Dendritic cell treated with granulocyte-macrophage colony-stimulating factor and Interleukin-4, amounts not matched to agents 40 ng/mL and 50 ng/mL, for 4 days (primary cell): ENCODE measurements around the gene RBPMS2.
"Not testable (repeated sequence)": the region's sequence is repeated elsewhere in the genome, so short reads cannot be mapped to it uniquely, and the experiment has no call there.

ENCODE experiments used
- H3K27ac Mint-ChIP-seq: one replicate; pipeline ENCODE4 v1.8.0; 2022; ENCODE audit warnings: mild to moderate bottlenecking, mixed read lengths
- H3K27me3 Mint-ChIP-seq: one replicate; pipeline ENCODE4 v1.8.0; 2022; ENCODE audit warnings: mild to moderate bottlenecking, mixed read lengths
- H3K36me3 Mint-ChIP-seq: one replicate; pipeline ENCODE4 v1.8.0; 2022; ENCODE audit warnings: low read depth, mixed read lengths
- H3K4me1 Mint-ChIP-seq: one replicate; pipeline ENCODE4 v1.8.0; 2022; ENCODE audit warnings: low read depth, mixed read lengths
- H3K4me3 Mint-ChIP-seq: one replicate; pipeline ENCODE4 v1.8.0; 2022; ENCODE audit warnings: mild to moderate bottlenecking, moderate library complexity, mixed read lengths
- H3K9me3 Mint-ChIP-seq: one replicate; pipeline ENCODE4 v1.8.0; 2022; ENCODE audit warnings: mixed read lengths
- intact Hi-C: fragments of 100-400 bp; cut with micrococcal nuclease; formaldehyde crosslinking; loops from one replicate; pipeline ENCODE4 v1.15.0; 2022

Gene RBPMS2

DNA sequence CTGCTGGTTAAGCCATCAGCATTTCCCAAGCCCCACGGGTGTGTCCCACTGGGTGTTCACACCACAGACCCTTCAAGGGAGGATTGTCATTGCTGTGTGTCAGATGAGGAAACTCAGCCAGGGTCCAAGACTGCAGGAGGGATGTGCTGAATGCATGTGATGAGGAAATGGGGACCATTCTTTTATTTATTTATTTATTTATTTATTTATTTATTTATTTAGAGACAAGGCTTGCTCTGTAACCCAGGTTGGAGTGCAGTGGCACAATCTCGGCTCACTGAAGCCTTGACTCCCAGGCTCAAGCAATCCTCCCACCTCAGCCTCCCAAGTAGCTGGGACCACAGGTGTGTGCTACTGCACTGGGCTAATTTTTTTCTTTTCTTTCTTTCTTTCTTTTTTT lies 29.2 kb upstream of the RBPMS2 start:
- H3K4me3 Mint-ChIP-seq: no peak overlapping the region
- intact Hi-C loops: no loop called here
- H3K9me3 Mint-ChIP-seq: no peaks in the 10 kb centered on the region
- no peak overlapping the region for H3K27ac Mint-ChIP-seq
- H3K36me3 Mint-ChIP-seq: no peaks in the 10 kb centered on the region
- H3K4me1 Mint-ChIP-seq: no peaks in the 10 kb centered on the region
- H3K27me3 Mint-ChIP-seq: peaks cover 23% of the 10 kb centered on the region

DNA sequence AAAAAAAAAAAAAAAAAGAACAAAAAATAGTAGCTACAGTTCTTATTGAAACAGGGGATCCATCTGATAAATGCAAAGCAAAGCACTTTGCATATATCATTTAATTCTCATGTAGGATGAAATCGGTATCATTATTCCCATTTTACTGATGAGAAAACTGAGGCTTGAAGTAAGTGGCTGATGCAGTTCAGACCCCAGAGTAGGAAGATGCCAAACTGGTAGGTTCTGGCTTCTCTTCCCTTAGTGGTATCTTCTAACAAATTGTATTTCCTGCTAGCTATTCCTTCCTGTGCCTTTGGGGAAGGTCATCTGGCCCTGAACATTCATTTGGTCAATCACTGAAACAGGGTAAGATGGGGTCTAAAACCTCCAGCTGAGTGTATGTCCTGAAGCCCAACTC lies 28.1 kb upstream of the RBPMS2 start:
- no peaks in the 10 kb centered on the region for H3K36me3 Mint-ChIP-seq
- no peak overlapping the region for H3K4me3 Mint-ChIP-seq
- peaks cover 15% of the 10 kb centered on the region for H3K27me3 Mint-ChIP-seq
- intact Hi-C loops: no loop called here
- H3K9me3 Mint-ChIP-seq: no peaks in the 10 kb centered on the region
- H3K27ac Mint-ChIP-seq: no peak overlapping the region
- H3K4me1 Mint-ChIP-seq: no peaks in the 10 kb centered on the region

DNA sequence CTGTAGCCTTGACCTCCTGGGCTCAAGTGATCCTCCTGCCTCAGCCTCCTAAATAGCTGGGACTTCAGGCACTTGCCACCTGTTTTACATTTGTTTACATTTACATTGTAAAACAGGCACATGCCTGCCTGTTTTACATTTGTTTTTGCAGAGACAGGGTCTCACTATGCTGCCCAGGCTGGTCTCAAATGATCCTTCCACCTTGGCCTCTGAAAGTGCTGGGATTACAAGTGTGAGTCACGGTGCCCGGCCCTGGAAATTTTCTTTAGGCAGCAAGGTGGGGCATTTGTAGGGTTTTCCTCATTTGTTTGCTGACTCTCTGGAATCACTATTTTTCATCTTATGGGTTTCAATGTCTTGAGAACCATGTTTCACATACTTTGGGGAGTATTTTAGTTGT lies 25.1 kb upstream of the RBPMS2 start:
- Mint-ChIP-seq H3K27me3 (peaks cover 8% of the 10 kb centered on the region), H3K4me3 (no peak overlapping the region), H3K27ac (no peak overlapping the region), H3K36me3 (no peaks in the 10 kb centered on the region), H3K4me1 (no peaks in the 10 kb centered on the region), H3K9me3 (no peaks in the 10 kb centered on the region)
- intact Hi-C loops: no loop called here

DNA sequence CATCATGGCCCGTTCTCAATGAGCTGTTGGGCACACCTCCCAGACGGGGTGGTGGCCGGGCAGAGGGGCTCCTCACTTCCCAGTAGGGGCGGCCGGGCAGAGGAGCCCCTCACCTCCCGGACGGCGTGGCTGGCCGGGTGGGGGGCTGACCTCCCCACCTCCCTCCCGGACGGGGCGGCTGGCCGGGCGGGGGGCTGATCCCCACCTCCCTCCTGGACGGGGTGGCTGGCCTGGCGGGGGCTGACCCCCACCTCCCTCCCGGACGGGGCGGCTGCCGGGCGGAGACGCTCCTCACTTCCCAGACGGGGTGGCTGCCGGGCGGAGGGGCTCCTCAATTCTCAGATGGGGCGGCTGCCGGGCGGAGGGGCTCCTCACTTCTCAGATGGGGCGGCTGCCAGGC lies 23.5 kb upstream of the RBPMS2 start:
- H3K27me3 Mint-ChIP-seq, H3K4me1 Mint-ChIP-seq, H3K36me3 Mint-ChIP-seq, H3K4me3 Mint-ChIP-seq, H3K9me3 Mint-ChIP-seq, intact Hi-C loops, H3K27ac Mint-ChIP-seq: not testable (repeated sequence)

DNA sequence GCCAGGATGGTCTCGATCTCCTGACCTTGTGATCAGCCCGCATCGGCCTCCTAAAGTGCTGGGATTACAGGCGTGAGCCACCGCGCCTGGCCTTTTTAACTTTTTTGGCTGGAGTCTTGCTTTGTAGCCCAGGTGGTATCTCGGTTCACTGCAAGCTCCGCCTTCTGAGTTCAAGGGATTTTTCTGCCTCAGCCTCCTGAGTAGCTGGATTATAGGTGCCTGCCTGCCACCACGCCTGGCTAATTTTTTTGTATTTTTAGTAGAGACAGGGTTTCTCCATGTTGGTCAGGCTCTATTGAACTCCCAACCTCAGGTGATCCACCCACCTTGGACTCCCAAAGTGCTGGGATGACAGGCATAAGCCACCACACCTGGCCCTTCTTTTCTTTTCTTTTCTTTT lies 20.5 kb upstream of the RBPMS2 start:
- H3K27ac Mint-ChIP-seq, H3K9me3 Mint-ChIP-seq, H3K4me3 Mint-ChIP-seq, H3K36me3 Mint-ChIP-seq, H3K27me3 Mint-ChIP-seq, intact Hi-C loops, H3K4me1 Mint-ChIP-seq: not testable (repeated sequence)

DNA sequence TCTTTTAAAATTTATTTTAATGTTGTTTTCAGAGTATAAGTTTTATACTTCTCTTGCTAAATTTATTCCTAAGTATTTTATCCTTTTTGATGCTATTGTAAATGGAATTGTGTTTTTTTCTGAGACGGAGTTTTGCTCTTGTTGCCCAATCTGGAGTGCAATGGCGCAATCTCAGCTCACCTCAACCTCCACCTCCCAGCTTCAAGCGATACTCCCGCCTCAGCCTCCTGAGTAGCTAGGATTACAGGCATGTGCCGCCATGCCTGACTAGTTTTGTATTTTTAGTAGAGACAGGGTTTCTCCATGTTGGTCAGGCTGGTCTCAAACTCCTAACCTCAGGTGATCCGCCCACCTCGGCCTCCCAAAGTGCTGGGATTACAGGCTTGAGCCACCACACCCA lies 19.9 kb upstream of the RBPMS2 start:
- H3K27me3 Mint-ChIP-seq, intact Hi-C loops: not testable (repeated sequence)

DNA sequence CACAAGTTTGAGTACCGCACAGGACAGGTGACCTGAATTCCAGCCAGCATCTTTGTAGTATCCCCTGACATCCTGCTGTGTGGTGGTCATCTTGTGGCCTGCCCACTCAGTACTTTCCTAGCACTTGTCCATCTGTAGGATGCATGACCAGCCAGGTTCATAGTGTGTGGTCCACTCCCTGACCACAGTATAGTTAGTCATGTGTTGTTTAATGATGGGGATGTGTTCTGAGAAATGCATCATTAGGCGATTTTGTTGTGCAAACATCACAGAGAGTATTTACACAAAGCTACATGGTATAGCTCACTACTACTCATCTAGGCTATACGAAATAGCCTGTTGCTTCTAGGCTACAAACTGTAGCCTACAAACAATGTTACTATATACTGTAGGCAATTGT lies 16.9 kb upstream of the RBPMS2 start:
- Mint-ChIP-seq H3K9me3 (no peaks in the 10 kb centered on the region), H3K36me3 (no peaks in the 10 kb centered on the region), H3K27ac (no peak overlapping the region), H3K4me3 (no peak overlapping the region), H3K4me1 (no peaks in the 10 kb centered on the region), H3K27me3 (no peaks in the 10 kb centered on the region)
- intact Hi-C loops: no loop called here

More for the DNA sequence above, 19.9 kb upstream of the RBPMS2 start:
- H3K36me3 Mint-ChIP-seq, H3K27ac Mint-ChIP-seq, H3K4me3 Mint-ChIP-seq, H3K9me3 Mint-ChIP-seq, H3K4me1 Mint-ChIP-seq: not testable (repeated sequence)

DNA sequence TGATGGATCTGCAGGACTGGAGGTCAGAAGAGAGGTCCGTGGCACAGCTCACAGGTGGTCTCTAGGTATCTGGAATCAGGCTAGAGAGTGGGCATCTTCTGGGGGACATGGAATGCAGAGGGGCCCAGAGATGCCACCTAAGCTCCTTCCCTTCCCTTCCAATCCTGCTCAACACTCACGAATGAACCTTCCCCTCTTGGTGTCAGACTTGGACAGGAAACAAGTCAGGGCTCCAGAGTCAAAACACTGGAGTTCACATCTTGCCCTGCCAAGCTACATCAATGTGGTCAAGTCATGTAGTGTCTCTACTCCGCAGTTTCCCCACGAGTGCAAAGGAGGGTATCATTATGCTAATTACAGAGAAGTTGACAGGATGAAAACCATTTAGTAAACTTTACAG lies 16.0 kb upstream of the RBPMS2 start:
- intact Hi-C loops: no loop called here
- Mint-ChIP-seq H3K9me3 (no peaks in the 10 kb centered on the region), H3K27me3 (no peaks in the 10 kb centered on the region), H3K27ac (no peak overlapping the region), H3K4me3 (no peak overlapping the region), H3K36me3 (no peaks in the 10 kb centered on the region), H3K4me1 (no peaks in the 10 kb centered on the region)

DNA sequence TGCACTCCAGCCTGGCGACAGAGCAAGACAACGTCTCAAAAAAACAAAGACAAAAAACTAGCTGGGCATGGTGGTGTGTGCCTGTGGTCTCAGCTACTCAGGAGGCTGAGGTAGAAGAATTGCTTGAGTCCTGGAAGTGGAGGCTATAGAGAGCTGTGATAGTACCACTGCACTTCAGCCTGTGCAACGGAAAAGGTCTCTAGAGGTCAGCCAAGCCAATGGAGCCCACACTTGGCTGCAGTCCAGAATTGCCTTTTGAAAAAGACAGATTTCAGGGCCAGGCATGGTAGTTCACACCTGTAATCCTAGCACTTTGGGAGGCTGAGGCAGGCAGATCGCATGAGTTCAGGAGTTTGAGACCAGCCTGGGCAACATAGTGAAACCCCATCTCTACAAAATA lies 8.4 kb upstream of the RBPMS2 start:
- intact Hi-C loops: no loop called here
- Mint-ChIP-seq H3K4me1 (peaks cover 5% of the 10 kb centered on the region), H3K4me3 (no peak overlapping the region), H3K36me3 (no peaks in the 10 kb centered on the region), H3K27me3 (peaks cover 22% of the 10 kb centered on the region), H3K9me3 (no peaks in the 10 kb centered on the region), H3K27ac (no peak overlapping the region)

DNA sequence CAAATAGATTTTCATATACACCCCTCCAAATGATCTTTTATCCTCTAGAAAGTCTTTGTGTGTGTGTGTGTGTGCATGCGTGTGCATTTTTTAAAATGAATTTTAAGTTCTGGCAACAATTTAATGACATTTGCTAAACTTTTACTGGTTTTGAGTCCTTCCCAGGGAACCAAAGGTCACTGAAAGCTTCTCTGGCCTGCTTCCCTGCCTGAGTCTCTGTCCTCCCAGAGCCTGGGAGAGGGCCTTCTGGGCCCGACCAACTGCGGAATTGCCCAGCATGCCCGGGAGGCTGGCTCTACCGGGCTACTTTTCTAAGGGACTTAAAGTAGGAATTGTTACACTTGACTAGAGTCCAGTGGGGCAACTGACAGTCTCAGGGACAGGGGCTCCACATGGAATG lies 7.4 kb upstream of the RBPMS2 start:
- Mint-ChIP-seq H3K27me3 (peaks cover 33% of the 10 kb centered on the region), H3K27ac (no peak overlapping the region), H3K9me3 (no peaks in the 10 kb centered on the region)

DNA sequence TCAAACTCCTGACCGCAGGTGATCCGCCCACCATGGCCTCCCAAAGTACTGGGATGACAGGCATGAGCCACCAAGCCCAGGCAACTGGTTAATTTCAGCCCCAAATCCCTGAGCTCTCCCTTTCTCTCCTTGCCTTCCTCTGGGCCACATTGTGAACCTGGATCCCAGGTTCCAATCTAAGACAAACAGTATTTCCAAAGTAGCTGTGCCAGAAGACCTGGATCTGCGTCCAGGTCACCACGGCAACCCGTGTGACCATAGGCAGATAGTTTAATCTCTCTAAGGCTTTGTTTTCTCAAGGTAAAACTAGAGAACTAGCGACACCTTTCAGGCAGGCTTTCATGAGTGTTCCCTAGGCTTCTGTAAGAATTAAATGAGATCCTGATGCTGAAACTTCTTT lies 5.9 kb upstream of the RBPMS2 start:
- H3K36me3 Mint-ChIP-seq: no peaks in the 10 kb centered on the region
- H3K4me3 Mint-ChIP-seq: no peak overlapping the region
- intact Hi-C loops: no loop called here
- H3K27me3 Mint-ChIP-seq: peaks cover 47% of the 10 kb centered on the region
- peaks cover 5% of the 10 kb centered on the region for H3K4me1 Mint-ChIP-seq
- H3K9me3 Mint-ChIP-seq: no peaks in the 10 kb centered on the region
- H3K27ac Mint-ChIP-seq: no peak overlapping the region

More for the DNA sequence above, 7.4 kb upstream of the RBPMS2 start:
- Mint-ChIP-seq H3K4me1 (peaks cover 5% of the 10 kb centered on the region), H3K36me3 (no peaks in the 10 kb centered on the region), H3K4me3 (no peak overlapping the region)
- intact Hi-C loops: no loop called here

DNA sequence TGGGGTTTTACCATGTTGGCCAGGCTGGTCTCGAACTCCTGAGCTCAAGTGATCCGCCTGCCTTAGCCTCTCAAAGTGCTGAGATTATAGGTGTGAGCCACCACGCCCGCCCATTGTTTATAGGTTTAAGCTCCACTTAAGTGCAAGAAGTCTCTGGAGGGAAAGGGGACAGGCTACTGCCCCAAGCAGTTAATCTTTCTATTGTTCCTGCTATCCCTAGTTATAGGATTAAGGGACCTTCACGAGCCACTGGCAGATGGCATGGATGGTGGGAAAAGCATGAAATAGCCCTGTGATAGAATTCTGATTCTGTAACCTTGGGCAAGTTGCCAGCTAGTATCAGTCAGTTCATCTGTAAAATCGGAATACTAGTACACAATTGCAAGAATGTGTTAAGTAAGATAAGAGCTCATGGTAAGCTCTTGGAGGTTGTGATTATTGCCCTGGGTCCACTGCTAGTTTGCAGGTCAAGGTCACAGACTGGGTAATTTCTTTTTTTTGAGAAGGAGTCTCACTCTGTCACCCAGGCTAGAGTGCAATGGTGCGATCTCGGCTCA lies 5.3 kb upstream of the RBPMS2 start:
- no peak overlapping the region for H3K4me3 Mint-ChIP-seq
- intact Hi-C loops: no loop called here
- H3K36me3 Mint-ChIP-seq: no peaks in the 10 kb centered on the region
- peaks cover 52% of the 10 kb centered on the region for H3K27me3 Mint-ChIP-seq
- H3K4me1 Mint-ChIP-seq: peaks cover 5% of the 10 kb centered on the region
- H3K27ac Mint-ChIP-seq: no peak overlapping the region
- no peaks in the 10 kb centered on the region for H3K9me3 Mint-ChIP-seq

DNA sequence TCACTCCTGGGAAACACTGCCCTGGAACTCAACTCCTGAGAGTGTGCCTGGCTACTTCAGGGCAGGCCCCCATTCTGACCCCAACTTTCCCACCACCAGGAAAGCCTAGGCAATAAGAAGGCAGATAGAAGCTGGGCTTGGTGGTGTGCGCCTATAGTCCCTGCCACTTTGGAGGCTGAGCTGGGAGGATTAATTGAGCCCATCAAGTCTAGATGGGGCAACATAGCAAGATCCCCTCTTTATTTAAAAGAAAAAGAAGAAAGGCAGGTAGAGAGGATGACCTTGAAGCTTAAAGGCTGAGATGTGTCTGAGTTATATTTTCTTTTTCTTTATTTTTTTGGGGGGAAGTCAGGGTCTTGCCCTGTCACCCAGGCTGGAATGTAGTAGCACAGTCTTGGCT lies 4.2 kb upstream of the RBPMS2 start:
- intact Hi-C loops: no loop called here
- H3K4me1 Mint-ChIP-seq: peaks cover 5% of the 10 kb centered on the region
- peaks cover 55% of the 10 kb centered on the region for H3K27me3 Mint-ChIP-seq
- H3K36me3 Mint-ChIP-seq: no peaks in the 10 kb centered on the region
- H3K4me3 Mint-ChIP-seq: no peak overlapping the region
- no peaks in the 10 kb centered on the region for H3K9me3 Mint-ChIP-seq
- no peak overlapping the region for H3K27ac Mint-ChIP-seq

DNA sequence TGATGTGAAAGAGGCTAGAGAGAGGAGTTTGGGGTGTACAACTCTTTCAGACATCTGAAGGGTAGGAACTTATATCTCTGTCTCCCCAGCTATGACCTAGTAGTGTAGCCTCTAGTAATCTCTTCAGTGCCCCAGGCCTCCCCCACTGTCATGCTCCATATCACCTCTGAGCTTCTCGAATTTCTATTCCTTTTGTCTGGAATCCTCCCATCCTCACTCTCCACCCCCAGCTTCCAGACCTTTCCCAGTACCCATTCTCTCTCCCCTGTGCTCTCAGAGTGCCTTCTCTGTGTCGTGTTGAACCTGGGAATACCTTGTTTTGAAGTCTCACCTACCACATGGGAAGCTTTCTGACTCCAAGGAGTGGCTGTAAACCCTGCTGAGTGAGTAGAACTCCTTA lies 3.6 kb upstream of the RBPMS2 start:
- H3K9me3 Mint-ChIP-seq: no peaks in the 10 kb centered on the region
- H3K4me3 Mint-ChIP-seq: no peak overlapping the region
- peaks cover 5% of the 10 kb centered on the region for H3K4me1 Mint-ChIP-seq
- no peaks in the 10 kb centered on the region for H3K36me3 Mint-ChIP-seq
- no peak overlapping the region for H3K27ac Mint-ChIP-seq
- peaks cover 58% of the 10 kb centered on the region for H3K27me3 Mint-ChIP-seq
- intact Hi-C loops: no loop called here

DNA sequence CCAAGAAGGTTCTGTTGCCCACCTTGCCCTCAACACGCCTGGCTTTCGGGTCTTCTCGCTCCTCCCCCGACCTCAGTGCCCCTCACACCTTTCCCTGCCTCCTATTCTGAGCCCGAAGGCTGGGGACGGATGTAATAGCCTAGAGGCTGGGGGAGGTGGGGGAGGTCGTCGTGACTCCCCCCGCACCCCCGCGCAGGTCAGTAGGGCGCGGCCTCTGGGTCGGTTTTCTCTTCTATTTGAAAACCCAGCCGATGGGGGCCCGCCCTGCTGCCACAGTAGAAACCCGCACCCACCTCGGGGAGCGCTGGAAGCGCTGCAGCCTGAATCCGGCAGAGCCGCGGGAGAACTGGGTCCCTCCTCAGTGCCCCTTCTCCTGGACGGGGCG lies 1.0 kb upstream of the RBPMS2 start:
- Mint-ChIP-seq H3K36me3 (no peaks in the 10 kb centered on the region), H3K27me3 (peaks cover 77% of the 10 kb centered on the region), H3K4me3 (no peak overlapping the region), H3K27ac (no peak overlapping the region), H3K4me1 (no peaks in the 10 kb centered on the region), H3K9me3 (no peaks in the 10 kb centered on the region)
- intact Hi-C loops: no loop called here
